Hematopoietic multipotent progenitor cell (in vitro differentiated cells): ENCODE measurements around the gene CDON. TPM values are rescaled to one million over a fixed set of nuclear protein-coding genes. Genes with fewer than 3 reads are reported as not detected.
A peak's percentile ranks its signal among the peaks of the same experiment; 100 is the strongest.

Experiments used
- DNase-seq, 3 donors: peaks; one replicate each; pipeline ENCODE4 v3.0.0-alpha.2; 2011 to 2015; ENCODE audit warnings: low read depth in 2 of 3, low spot score in 2 of 3
- total RNA-seq: library from RNA; depleted of rRNA; stranded (reverse); fragments of >200 nt; gene quantifications from one replicate; pipeline ENCODE4 v1.2.3, GENCODE V29; 2012

The CDON gene
- total RNA-seq, 1 donor: 0.27 TPM

- no peak for DNase-seq
These were observed 115.8 kb downstream of the CDON start for GRCh38 chr11:125946712-125947418.

- no peak for DNase-seq
These were observed 116.7 kb downstream of the CDON start, which contains the start of gene VSIG10L2 for GRCh38 chr11:125945797-125946520. Gene VSIG10L2, plus strand, starts transcription at chr11:125946044. Its CDS starts 12 bp downstream, at chr11:125946056.

- no peak for DNase-seq
These were observed 117.5 kb downstream of the CDON start for GRCh38 chr11:125945011-125945796.

- DNase-seq: no peak
These were observed 118.2 kb downstream of the CDON start for GRCh38 chr11:125944350-125945010.

- no peak for DNase-seq
These were observed 118.9 kb downstream of the CDON start for GRCh38 chr11:125943661-125944349.

- no peak for DNase-seq
These were observed 119.8 kb downstream of the CDON start for GRCh38 chr11:125942771-125943428.

- peak in 2 of 3 donors; percentile 15 to 54 for DNase-seq
These were observed 120.8 kb downstream of the CDON start for GRCh38 chr11:125941619-125942611.

GRCh38 chr11:125941267-125941618 lies 121.4 kb downstream of the CDON start:
- no peak for DNase-seq

- no peak for DNase-seq
These were observed 122.5 kb downstream of the CDON start for GRCh38 chr11:125940145-125940544.

GRCh38 chr11:125939081-125939521 lies 123.6 kb downstream of the CDON start:
- no peak for DNase-seq

- no peak for DNase-seq
These were observed 124.2 kb downstream of the CDON start for GRCh38 chr11:125938418-125938817.

GRCh38 chr11:125935618-125936199 lies 127.0 kb downstream of the CDON start:
- DNase-seq: no peak

- DNase-seq: no peak
These were observed 127.6 kb downstream of the CDON start for GRCh38 chr11:125935056-125935455.

- DNase-seq: no peak
These were observed 128.2 kb downstream of the CDON start for GRCh38 chr11:125934473-125934872.

GRCh38 chr11:125933030-125933813 lies 129.4 kb downstream of the CDON start:
- DNase-seq: no peak

- no peak for DNase-seq
These were observed 130.4 kb downstream of the CDON start for GRCh38 chr11:125932301-125932700.

GRCh38 chr11:125931668-125932067 lies 131.0 kb downstream of the CDON start:
- DNase-seq: no peak
